Colonic mucosa (tissue), 4 donors: Measurements from ENCODE around the gene PRKCE. TPM values are rescaled to one million over a fixed set of nuclear protein-coding genes. Genes with fewer than 3 reads are reported as not detected.

ENCODE experiments used
- DNase-seq: peaks from one replicate; pipeline ENCODE4 v3.0.0-alpha.2; 2020
- H3K27ac ChIP-seq: fragments of 200-600 bp; one replicate; pipeline ENCODE4 v1.8.0; 2021
- H3K27me3 ChIP-seq: fragments of 200-600 bp; one replicate; pipeline ENCODE4 v1.8.0; 2021
- H3K36me3 ChIP-seq: fragments of 200-600 bp; one replicate; pipeline ENCODE4 v1.8.0; 2021
- H3K4me1 ChIP-seq: fragments of 200-600 bp; one replicate; pipeline ENCODE4 v1.8.0; 2021; ENCODE audit warnings: mild to moderate bottlenecking
- H3K4me3 ChIP-seq: fragments of 200-600 bp; one replicate; pipeline ENCODE4 v1.8.0; 2021
- H3K9ac ChIP-seq, 2 donors: one replicate each; pipeline ENCODE4 v1.7.0; 2013; ENCODE audit warnings: control low read depth in 2 of 2, low read depth in 2 of 2, low read length in 2 of 2
- H3K9me3 ChIP-seq: fragments of 200-600 bp; one replicate; pipeline ENCODE4 v1.8.0; 2021
- intact Hi-C: fragments of 100-400 bp; cut with DNase I; formaldehyde crosslinking; loops from one replicate; pipeline ENCODE4 v1.14.1; 2022
- total RNA-seq, 2 donors: library from RNA; stranded (reverse); fragmentation: NEBNext Ultra II Directional in 1 of 2; extraction: Animal tissue kit (Norgen Biotek cat#: 25700) in 1 of 2; gene quantifications; one replicate each; pipeline ENCODE4 v1.2.1, GENCODE V29; 2021
- TF ChIP-seq, protein P1 (sequence below): fragments of 200-600 bp; IDR thresholded peaks from one replicate; pipeline ENCODE4 v1.8.0; 2022; ENCODE audit warnings: antibody characterized with exemption, mild to moderate bottlenecking
- donor health status: healthy.
- donor health status: DM: no; HTN: no; CAD: no.
- donor health status: DM: no; HTN: no; CAD: no.

PRKCE gene
- total RNA-seq, 2 donors from 2014 or later = 17.5 to 25.8 TPM

DNA sequence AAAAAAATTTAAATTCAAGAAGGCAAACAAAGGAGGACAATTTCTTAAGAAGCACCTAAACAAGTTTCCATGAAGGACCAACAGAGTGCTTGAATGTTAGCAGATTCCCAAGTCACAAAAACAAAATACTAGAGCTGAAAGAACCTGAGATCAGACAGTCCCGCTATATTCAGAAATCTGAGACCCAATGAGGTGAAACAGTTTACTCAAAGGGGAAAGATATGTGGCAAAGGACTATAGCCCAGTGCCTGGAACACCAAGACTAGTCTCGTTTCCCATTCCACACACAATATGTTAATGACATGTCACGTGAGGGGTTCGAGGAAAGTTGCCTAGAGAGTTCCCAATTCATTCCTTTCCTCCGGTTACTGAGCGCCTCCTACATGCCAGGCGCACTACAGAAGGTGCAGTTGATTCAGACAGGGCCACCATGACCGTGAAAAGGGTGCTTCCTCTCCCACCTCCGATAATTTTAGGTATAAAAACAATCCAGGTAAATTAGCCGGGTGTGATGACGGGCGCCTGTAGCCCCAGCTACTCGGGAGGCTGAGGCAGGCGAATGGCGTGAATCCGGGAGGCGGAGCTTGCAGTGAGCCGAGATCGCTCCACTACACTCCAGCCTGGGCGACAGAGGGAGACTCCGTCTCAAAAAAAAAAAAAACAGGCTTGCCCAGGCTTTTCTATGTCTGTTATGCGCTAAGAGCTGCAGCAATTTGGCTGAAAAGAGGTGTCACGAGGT is 41.0 kb upstream of the PRKCE start:
- Histone ChIP-seq H3K27me3 (no peaks in the 10 kb centered on the region), H3K9ac (peak overlapping the region; percentile 72 to 81), H3K36me3 (no peaks in the 10 kb centered on the region), H3K4me3 (peak overlapping the region; percentile 60), H3K4me1 (no peaks in the 10 kb centered on the region), H3K27ac (peak overlapping the region; percentile 80), H3K9me3 (no peaks in the 10 kb centered on the region)
- peak; percentile 72 for DNase-seq
- TF ChIP-seq, protein P1, sequence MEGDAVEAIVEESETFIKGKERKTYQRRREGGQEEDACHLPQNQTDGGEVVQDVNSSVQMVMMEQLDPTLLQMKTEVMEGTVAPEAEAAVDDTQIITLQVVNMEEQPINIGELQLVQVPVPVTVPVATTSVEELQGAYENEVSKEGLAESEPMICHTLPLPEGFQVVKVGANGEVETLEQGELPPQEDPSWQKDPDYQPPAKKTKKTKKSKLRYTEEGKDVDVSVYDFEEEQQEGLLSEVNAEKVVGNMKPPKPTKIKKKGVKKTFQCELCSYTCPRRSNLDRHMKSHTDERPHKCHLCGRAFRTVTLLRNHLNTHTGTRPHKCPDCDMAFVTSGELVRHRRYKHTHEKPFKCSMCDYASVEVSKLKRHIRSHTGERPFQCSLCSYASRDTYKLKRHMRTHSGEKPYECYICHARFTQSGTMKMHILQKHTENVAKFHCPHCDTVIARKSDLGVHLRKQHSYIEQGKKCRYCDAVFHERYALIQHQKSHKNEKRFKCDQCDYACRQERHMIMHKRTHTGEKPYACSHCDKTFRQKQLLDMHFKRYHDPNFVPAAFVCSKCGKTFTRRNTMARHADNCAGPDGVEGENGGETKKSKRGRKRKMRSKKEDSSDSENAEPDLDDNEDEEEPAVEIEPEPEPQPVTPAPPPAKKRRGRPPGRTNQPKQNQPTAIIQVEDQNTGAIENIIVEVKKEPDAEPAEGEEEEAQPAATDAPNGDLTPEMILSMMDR = peak; percentile 22
- intact Hi-C loops = no loop called here

- H3K27ac ChIP-seq = peak within 1 kb of the TSS; percentile 80
- TF ChIP-seq, protein P1 = no peak
- H3K4me3 ChIP-seq = peak within 1 kb of the TSS; percentile 60
- H3K9me3 ChIP-seq = no peaks in the 10 kb centered on the region
- no peaks in the 10 kb centered on the region for H3K36me3 ChIP-seq
- DNase-seq = peak; percentile 99
- H3K27me3 ChIP-seq = no peaks in the 10 kb centered on the region
- intact Hi-C loops = no loop called here
- peak within 1 kb of the TSS; percentile 72 to 81 for H3K9ac ChIP-seq
- no peaks in the 10 kb centered on the region for H3K4me1 ChIP-seq
Measured at GRCh38 chr2:45611020-45611859, 40.2 kb upstream of the PRKCE start, which contains the start of gene SRBD1. Gene SRBD1 (minus strand): TSS chr2:45611267. CDS start chr2:45605441, 5,826 bp downstream.

DNA sequence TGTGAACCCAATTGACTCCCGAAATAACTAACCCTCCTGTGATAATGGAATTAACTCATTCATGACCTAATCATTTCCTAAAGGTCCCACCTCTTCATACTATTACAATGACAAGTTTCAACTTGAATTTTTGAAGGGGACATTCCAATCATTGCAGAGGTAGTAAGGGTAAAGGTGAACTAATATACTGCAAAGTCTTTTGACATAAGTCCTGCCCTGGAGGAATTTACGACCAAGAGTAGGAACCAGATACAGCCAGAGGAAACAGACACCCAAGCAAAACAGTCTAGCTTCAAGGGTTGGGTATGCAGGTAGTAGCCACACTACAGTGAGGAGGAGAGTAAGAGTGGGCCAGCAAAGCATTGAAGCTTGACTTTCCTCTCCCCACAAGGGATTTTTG is 39.2 kb upstream of the PRKCE start:
- H3K36me3 ChIP-seq = no peaks in the 10 kb centered on the region
- H3K27ac ChIP-seq = no peak overlapping the region
- no peak overlapping the region for H3K9ac ChIP-seq
- H3K9me3 ChIP-seq = no peaks in the 10 kb centered on the region
- DNase-seq = no peak
- no peak overlapping the region for H3K4me3 ChIP-seq
- no peaks in the 10 kb centered on the region for H3K27me3 ChIP-seq
- intact Hi-C loops = no loop called here
- TF ChIP-seq, protein P1 = no peak
- no peaks in the 10 kb centered on the region for H3K4me1 ChIP-seq

DNA sequence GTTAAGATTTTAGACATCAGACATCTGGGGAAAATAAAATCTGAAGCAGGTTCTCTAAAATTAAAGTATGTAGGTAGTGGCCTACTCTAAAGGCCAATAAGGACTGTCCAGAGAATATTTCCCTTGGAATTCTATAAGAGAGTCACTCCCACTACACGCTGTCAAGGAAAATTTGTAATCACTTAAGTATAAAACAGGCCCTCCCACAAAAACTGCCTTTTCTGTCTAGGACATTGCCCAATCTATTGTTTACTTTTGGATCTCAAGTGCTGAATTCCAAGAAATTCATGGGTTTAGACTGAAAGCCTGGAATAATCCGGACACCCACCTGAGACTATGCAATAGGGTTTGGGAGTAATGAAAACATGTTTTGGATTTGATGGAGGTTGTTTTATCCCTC is 38.7 kb upstream of the PRKCE start:
- H3K27me3 ChIP-seq = no peaks in the 10 kb centered on the region
- intact Hi-C loops = no loop called here

DNA sequence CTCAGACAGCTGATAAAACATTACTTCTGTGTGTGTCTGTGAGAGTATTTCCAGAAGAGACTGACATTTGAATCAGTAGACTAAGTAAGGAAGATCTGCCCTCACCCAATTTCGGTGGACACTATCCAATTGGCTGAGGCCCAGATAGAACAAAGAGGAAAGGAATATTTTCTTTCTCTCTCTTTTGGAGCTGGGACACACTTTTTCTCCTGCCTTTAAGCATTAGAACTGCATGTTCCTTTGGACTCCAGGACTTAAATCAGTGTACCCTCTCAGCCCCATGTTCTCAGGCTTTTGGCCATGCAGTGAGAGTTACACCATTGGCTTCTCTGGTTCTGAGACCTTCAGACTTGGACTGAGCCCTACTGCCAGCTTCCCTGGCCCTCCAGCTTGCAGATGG is 37.1 kb upstream of the PRKCE start:
- no peaks in the 10 kb centered on the region for H3K36me3 ChIP-seq
- no peaks in the 10 kb centered on the region for H3K9me3 ChIP-seq
- DNase-seq = no peak
- H3K27ac ChIP-seq = no peak overlapping the region
- no peaks in the 10 kb centered on the region for H3K27me3 ChIP-seq
- intact Hi-C loops = no loop called here
- TF ChIP-seq, protein P1 = no peak
- no peak overlapping the region for H3K4me3 ChIP-seq
- H3K4me1 ChIP-seq = no peaks in the 10 kb centered on the region
- H3K9ac ChIP-seq = no peak overlapping the region

More for the DNA sequence above, 38.7 kb upstream of the PRKCE start:
- Histone ChIP-seq H3K27ac (no peak overlapping the region), H3K4me3 (no peak overlapping the region), H3K4me1 (no peaks in the 10 kb centered on the region), H3K9ac (no peak overlapping the region), H3K9me3 (no peaks in the 10 kb centered on the region), H3K36me3 (no peaks in the 10 kb centered on the region)
- TF ChIP-seq, protein P1 = no peak
- DNase-seq = no peak
